IMR-90 (cell line): Measurements from ENCODE around the gene CHST8. TPM values are rescaled to one million over a fixed set of nuclear protein-coding genes. Genes with fewer than 3 reads are reported as not detected.

Experiments used
- ATAC-seq: fragments of 200-7000 bp; cut with Tn5 transposase; 2 replicates; pipeline ENCODE4 v1.9.1; 2020; ENCODE audit warnings: low read depth, mild to moderate bottlenecking, moderate library complexity
- BruUV-seq: library from RNA; stranded (reverse); fragments of 400-500 nt; replicated peaks from 2 replicates; lab custom pipeline; 2021; lab: Mats Ljungman, UMichigan
- CTCF ChIA-PET: fragments of 300-600 bp; formaldehyde crosslinking; extraction: SDS; loops from one replicate; lab custom pipeline; 2021; ENCODE audit warnings: antibody characterized with exemption; lab: Yijun Ruan, JAX
- POLR2A ChIA-PET: fragments of 300-600 bp; sonication (Branson Sonifier 250); formaldehyde crosslinking; loops from one replicate; lab custom pipeline; 2022; ENCODE audit warnings: antibody characterized with exemption; ENCODE audit not compliant: unreplicated experiment; lab: Charles Lee
- DNase-seq: peaks from one replicate; pipeline ENCODE4 v3.0.0; 2013
- H2AFZ ChIP-seq: replicated peaks from 2 replicates; pipeline ENCODE3; 2013; ENCODE audit warnings: low read length, mild to moderate bottlenecking; ENCODE audit not compliant: poor library complexity
- H2AK5ac ChIP-seq: 2 replicates; pipeline ENCODE4 v1.6.1; 2013; ENCODE audit warnings: low read depth, low read length, inconsistent platforms
- H2AK9ac ChIP-seq: replicated peaks from 2 replicates; pipeline ENCODE3; 2013; ENCODE audit warnings: mild to moderate bottlenecking, low read depth, low read length, moderate library complexity; ENCODE audit not compliant: poor library complexity
- H2BK120ac ChIP-seq: 2 replicates; pipeline ENCODE4 v1.6.1; 2013; ENCODE audit warnings: low read depth, low read length, inconsistent platforms
- H2BK15ac ChIP-seq: 3 replicates; pipeline ENCODE4 v1.6.1; 2013; ENCODE audit warnings: low read depth, low read length, inconsistent platforms
- H2BK20ac ChIP-seq: 2 replicates; pipeline ENCODE4 v1.6.1; 2013; ENCODE audit warnings: low read depth, mild to moderate bottlenecking, inconsistent platforms, low read length, moderate library complexity
- H2BK5ac ChIP-seq: 2 replicates; pipeline ENCODE4 v1.6.1; 2013; ENCODE audit warnings: mild to moderate bottlenecking, low read depth, low read length, inconsistent platforms; ENCODE audit not compliant: poor library complexity, severe bottlenecking
- H3K14ac ChIP-seq: replicated peaks from 2 replicates; pipeline ENCODE4 v1.6.1; 2013; ENCODE audit warnings: low read depth, low read length, inconsistent platforms
- H3K18ac ChIP-seq: 2 replicates; pipeline ENCODE4 v1.6.1; 2013; ENCODE audit warnings: low read depth, low read length, control low read depth
- H3K23ac ChIP-seq: 2 replicates; pipeline ENCODE4 v1.6.1; 2013; ENCODE audit warnings: low read depth, low read length, inconsistent platforms
- H3K27ac ChIP-seq: 2 replicates; pipeline ENCODE4 v1.5.1; 2013; ENCODE audit warnings: mild to moderate bottlenecking, control low read depth, low read length; ENCODE audit not compliant: insufficient read depth
- H3K27me3 ChIP-seq: 2 replicates; pipeline ENCODE4 v1.6.1; 2013; ENCODE audit warnings: low read length; ENCODE audit not compliant: control insufficient read depth, insufficient read depth
- H3K36me3 ChIP-seq: 2 replicates; pipeline ENCODE4 v1.6.1; 2013; ENCODE audit warnings: low read length, mixed read lengths; ENCODE audit not compliant: control insufficient read depth, insufficient read depth
- H3K4ac ChIP-seq: 2 replicates; pipeline ENCODE4 v1.6.1; 2013; ENCODE audit warnings: low read depth, low read length, inconsistent platforms
- H3K4me1 ChIP-seq: 2 replicates; pipeline ENCODE4 v1.6.1; 2013; ENCODE audit warnings: low read length, mixed read lengths; ENCODE audit not compliant: control insufficient read depth, insufficient read depth
- H3K4me2 ChIP-seq: 2 replicates; pipeline ENCODE4 v1.6.1; 2013; ENCODE audit warnings: low read depth, mild to moderate bottlenecking, control low read depth, low read length, moderate library complexity
- H3K4me3 ChIP-seq: 2 replicates; pipeline ENCODE4 v1.5.1; 2013; ENCODE audit warnings: low read depth, mild to moderate bottlenecking, control low read depth, low read length, moderate library complexity; ENCODE audit not compliant: insufficient read depth
- H3K56ac ChIP-seq: 2 replicates; pipeline ENCODE4 v1.6.1; 2013; ENCODE audit warnings: low read length, inconsistent platforms; ENCODE audit not compliant: insufficient read depth; ENCODE audit errors: extremely low read depth
- H3K79me1 ChIP-seq, 2 experiments: 2 replicates each; pipeline ENCODE4 v1.6.1; 2013; ENCODE audit warnings: low read length in 2 of 2, inconsistent platforms in 1 of 2, low read depth in 1 of 2
- H3K9ac ChIP-seq: 2 replicates; pipeline ENCODE4 v1.6.1; 2013; ENCODE audit warnings: low read depth, low read length, control low read depth
- H3K9me1 ChIP-seq: 2 replicates; pipeline ENCODE4 v1.6.1; 2013; ENCODE audit warnings: low read length, inconsistent platforms; ENCODE audit not compliant: insufficient read depth
- H3K9me3 ChIP-seq: 2 replicates; pipeline ENCODE4 v1.6.1; 2013; ENCODE audit warnings: low read length; ENCODE audit not compliant: control insufficient read depth, insufficient read depth
- H4K20me1 ChIP-seq: 2 replicates; pipeline ENCODE4 v1.6.1; 2013; ENCODE audit warnings: low read length, inconsistent platforms; ENCODE audit not compliant: insufficient read depth
- H4K5ac ChIP-seq: 2 replicates; pipeline ENCODE4 v1.6.1; 2013; ENCODE audit warnings: mild to moderate bottlenecking, low read depth, low read length, control low read depth
- H4K8ac ChIP-seq, 2 experiments: 2 replicates each; pipeline ENCODE4 v1.6.1; 2013; ENCODE audit warnings: low read depth in 2 of 2, low read length in 2 of 2, control low read depth in 1 of 2, inconsistent platforms in 1 of 2
- H4K91ac ChIP-seq: 2 replicates; pipeline ENCODE4 v1.6.1; 2013; ENCODE audit warnings: low read depth, low read length, inconsistent platforms; ENCODE audit not compliant: insufficient read depth
- BHLHE40 ChIP-seq: fragments of 150-350 bp; IDR thresholded peaks from 2 replicates; pipeline ENCODE4 v1.6.1; 2016; ENCODE audit warnings: mild to moderate bottlenecking, low read depth, low read length
- CHD1 ChIP-seq: IDR thresholded peaks from 2 replicates; pipeline ENCODE4 v1.6.1; 2012; ENCODE audit warnings: low read depth, low read length, improper control_type of control experiment
- FOS ChIP-seq: fragments of 150-350 bp; IDR thresholded peaks from 2 replicates; pipeline ENCODE4 v1.6.1; 2016; ENCODE audit warnings: low read depth, low read length
- MAFK ChIP-seq: IDR thresholded peaks from 2 replicates; pipeline ENCODE4 v1.6.1; 2012; ENCODE audit warnings: low read depth, low read length, improper control_type of control experiment
- MAZ ChIP-seq: IDR thresholded peaks from 2 replicates; pipeline ENCODE4 v1.6.1; 2012; ENCODE audit warnings: low read depth, mild to moderate bottlenecking, low read length, improper control_type of control experiment, moderate library complexity, borderline replicate concordance
- MXI1 ChIP-seq: IDR thresholded peaks from 2 replicates; pipeline ENCODE4 v1.6.1; 2012; ENCODE audit warnings: low read depth, mild to moderate bottlenecking, low read length, moderate library complexity, borderline replicate concordance
- POLR2A ChIP-seq: IDR thresholded peaks from 2 replicates; pipeline ENCODE4 v1.6.1; 2012; ENCODE audit warnings: mild to moderate bottlenecking, low read depth, low read length
- RAD21 ChIP-seq: IDR thresholded peaks from 2 replicates; pipeline ENCODE4 v1.6.1; 2012; ENCODE audit warnings: low read length, improper control_type of control experiment
- RCOR1 ChIP-seq: IDR thresholded peaks from 2 replicates; pipeline ENCODE4 v1.6.1; 2012; ENCODE audit warnings: mild to moderate bottlenecking, low read length, improper control_type of control experiment; ENCODE audit not compliant: insufficient replicate concordance
- RFX5 ChIP-seq: IDR thresholded peaks from 2 replicates; pipeline ENCODE4 v1.8.0; 2012; ENCODE audit warnings: low read depth, mild to moderate bottlenecking, low read length, moderate library complexity
- SMC3 ChIP-seq: fragments of 150-350 bp; IDR thresholded peaks from 2 replicates; pipeline ENCODE4 v1.6.1; 2016; ENCODE audit warnings: low read depth, mild to moderate bottlenecking, antibody characterized with exemption, low read length, moderate library complexity
- WGBS, 2 experiments: methylation state at CpG; one replicate each; pipeline versions ENCODE4 v1.1.5 to v1.1.7; 2013; ENCODE audit warnings: missing lambda C conversion rate in 2 of 2; ENCODE audit not compliant: insufficient read length in 1 of 2; ENCODE audit errors: extremely low coverage in 2 of 2; 5-methylcytosine and 5-hydroxymethylcytosine counted together
- dilution Hi-C: fragments of 300-500 bp; cut with HindIII; formaldehyde crosslinking; loops from one replicate; pipeline ENCODE4 v1.14.3; 2018; ENCODE audit warnings: low sequenced_read_pairs; ENCODE audit not compliant: unreplicated experiment
- in situ Hi-C: fragments of 300-500 bp; cut with MboI; formaldehyde crosslinking; loops from 3 replicates; pipeline ENCODE4 v1.14.3; 2019; ENCODE audit warnings: low sequenced_read_pairs, inconsistent platforms, mixed read lengths
- intact Hi-C: fragments of 100-400 bp; cut with micrococcal nuclease; formaldehyde crosslinking; loops from 2 replicates; pipeline ENCODE4 v1.10.0; 2022
- polyA plus RNA-seq, 3 experiments: library from polyadenylated mRNA; depleted of rRNA; stranded (reverse); fragments of >200 nt; gene quantifications; 2 replicates each; pipeline ENCODE4 v1.2.3, GENCODE V29; 2012; ENCODE audit warnings: low replicate concordance in 1 of 3
- total RNA-seq: library from RNA; depleted of rRNA; stranded (reverse); fragments of >200 nt; gene quantifications from 2 replicates; pipeline ENCODE4 v1.2.3, GENCODE V29; 2012
- TF ChIP-seq, protein P1 (sequence below): fragments of 150-350 bp; IDR thresholded peaks from 2 replicates; pipeline ENCODE4 v1.6.1; 2017; ENCODE audit warnings: mild to moderate bottlenecking, antibody characterized with exemption, low read length, low read depth
- TF ChIP-seq, protein P2 (sequence below): conservative IDR thresholded peaks from 2 replicates; pipeline ENCODE4 v1.5.1; 2012; ENCODE audit warnings: mild to moderate bottlenecking, low read depth, low read length, improper control_type of control experiment
- TF ChIP-seq, protein P3 (sequence below): fragments of 150-350 bp; IDR thresholded peaks from 2 replicates; pipeline ENCODE4 v1.6.1; 2016; ENCODE audit warnings: low read depth, mild to moderate bottlenecking, low read length, moderate library complexity, borderline replicate concordance

CHST8 gene
- total and polyA plus RNA-seq, 2 of the 4 experiments (the other 2 are of a cell fraction), result not detected

DNA sequence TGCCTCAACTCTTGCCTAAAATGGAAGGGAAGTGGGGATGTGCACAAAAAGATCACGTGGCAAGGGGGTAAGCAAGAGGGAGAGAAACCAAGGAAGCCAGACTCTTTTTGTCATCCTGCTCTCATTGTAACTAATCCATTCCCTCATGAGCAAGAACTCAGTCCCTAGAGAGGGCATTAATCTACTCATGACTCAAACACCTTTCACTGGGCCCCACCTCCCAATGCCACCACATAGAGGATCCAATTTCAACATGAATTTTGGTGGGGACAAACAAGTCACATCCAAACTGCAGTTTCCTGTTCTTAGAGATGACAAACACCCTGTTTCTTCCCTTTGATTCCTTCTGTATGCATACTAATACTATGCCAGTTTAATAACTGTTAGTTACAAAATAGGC is 11.2 kb upstream of the CHST8 start:
- no TSS peak for BruUV-seq
- no peaks in the 10 kb centered on the region for H3K79me1 ChIP-seq
- ChIA-PET POLR2A (no interaction called here), CTCF (no interaction called here)
- no peaks in the 10 kb centered on the region for H3K27me3 ChIP-seq
- H4K20me1 ChIP-seq, result no peaks in the 10 kb centered on the region
- no peak overlapping the region for H2BK20ac ChIP-seq
- no peak overlapping the region for H3K4me2 ChIP-seq
- H2AK9ac ChIP-seq, result no peak overlapping the region
- H2BK5ac ChIP-seq, result no peak overlapping the region
- no peak overlapping the region for H3K4me3 ChIP-seq
- H3K14ac ChIP-seq, result no peak overlapping the region
- no peak overlapping the region for H4K5ac ChIP-seq
- H2AK5ac ChIP-seq, result no peak overlapping the region
- no peak overlapping the region for H3K56ac ChIP-seq
- H3K9me1 ChIP-seq, result no peaks in the 10 kb centered on the region
- no peak overlapping the region for H3K18ac ChIP-seq
- dilution Hi-C loops (no loop called here), in situ Hi-C loops (no loop called here), intact Hi-C loops (no loop called here)
- no peaks in the 10 kb centered on the region for H3K9me3 ChIP-seq
- H2BK15ac ChIP-seq, result no peak overlapping the region
- no CpG with 5 or more reads among the region's 1 CpG for WGBS, 2 experiments
- no peak for TF ChIP-seq FOS
- no peak for TF ChIP-seq MAFK
- no peak for TF ChIP-seq POLR2A
- TF ChIP-seq BHLHE40, result no peak
- no peak for TF ChIP-seq RCOR1
- TF ChIP-seq, protein P1, sequence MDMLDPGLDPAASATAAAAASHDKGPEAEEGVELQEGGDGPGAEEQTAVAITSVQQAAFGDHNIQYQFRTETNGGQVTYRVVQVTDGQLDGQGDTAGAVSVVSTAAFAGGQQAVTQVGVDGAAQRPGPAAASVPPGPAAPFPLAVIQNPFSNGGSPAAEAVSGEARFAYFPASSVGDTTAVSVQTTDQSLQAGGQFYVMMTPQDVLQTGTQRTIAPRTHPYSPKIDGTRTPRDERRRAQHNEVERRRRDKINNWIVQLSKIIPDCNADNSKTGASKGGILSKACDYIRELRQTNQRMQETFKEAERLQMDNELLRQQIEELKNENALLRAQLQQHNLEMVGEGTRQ, result no peak
- TF ChIP-seq RFX5, result no peak
- TF ChIP-seq RAD21, result no peak
- TF ChIP-seq CHD1, result no peak
- TF ChIP-seq MAZ, result no peak
- TF ChIP-seq, protein P2, sequence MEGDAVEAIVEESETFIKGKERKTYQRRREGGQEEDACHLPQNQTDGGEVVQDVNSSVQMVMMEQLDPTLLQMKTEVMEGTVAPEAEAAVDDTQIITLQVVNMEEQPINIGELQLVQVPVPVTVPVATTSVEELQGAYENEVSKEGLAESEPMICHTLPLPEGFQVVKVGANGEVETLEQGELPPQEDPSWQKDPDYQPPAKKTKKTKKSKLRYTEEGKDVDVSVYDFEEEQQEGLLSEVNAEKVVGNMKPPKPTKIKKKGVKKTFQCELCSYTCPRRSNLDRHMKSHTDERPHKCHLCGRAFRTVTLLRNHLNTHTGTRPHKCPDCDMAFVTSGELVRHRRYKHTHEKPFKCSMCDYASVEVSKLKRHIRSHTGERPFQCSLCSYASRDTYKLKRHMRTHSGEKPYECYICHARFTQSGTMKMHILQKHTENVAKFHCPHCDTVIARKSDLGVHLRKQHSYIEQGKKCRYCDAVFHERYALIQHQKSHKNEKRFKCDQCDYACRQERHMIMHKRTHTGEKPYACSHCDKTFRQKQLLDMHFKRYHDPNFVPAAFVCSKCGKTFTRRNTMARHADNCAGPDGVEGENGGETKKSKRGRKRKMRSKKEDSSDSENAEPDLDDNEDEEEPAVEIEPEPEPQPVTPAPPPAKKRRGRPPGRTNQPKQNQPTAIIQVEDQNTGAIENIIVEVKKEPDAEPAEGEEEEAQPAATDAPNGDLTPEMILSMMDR, result no peak
- no peak for TF ChIP-seq MXI1
- TF ChIP-seq, protein P3, sequence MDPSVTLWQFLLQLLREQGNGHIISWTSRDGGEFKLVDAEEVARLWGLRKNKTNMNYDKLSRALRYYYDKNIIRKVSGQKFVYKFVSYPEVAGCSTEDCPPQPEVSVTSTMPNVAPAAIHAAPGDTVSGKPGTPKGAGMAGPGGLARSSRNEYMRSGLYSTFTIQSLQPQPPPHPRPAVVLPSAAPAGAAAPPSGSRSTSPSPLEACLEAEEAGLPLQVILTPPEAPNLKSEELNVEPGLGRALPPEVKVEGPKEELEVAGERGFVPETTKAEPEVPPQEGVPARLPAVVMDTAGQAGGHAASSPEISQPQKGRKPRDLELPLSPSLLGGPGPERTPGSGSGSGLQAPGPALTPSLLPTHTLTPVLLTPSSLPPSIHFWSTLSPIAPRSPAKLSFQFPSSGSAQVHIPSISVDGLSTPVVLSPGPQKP, result no peak
- no peak for TF ChIP-seq SMC3
- no peak overlapping the region for H4K91ac ChIP-seq
- no peak overlapping the region for H3K27ac ChIP-seq
- H3K36me3 ChIP-seq, result no peaks in the 10 kb centered on the region
- H2BK120ac ChIP-seq, result no peak overlapping the region
- H4K8ac ChIP-seq, result no peak overlapping the region
- H2AFZ ChIP-seq, result no peak overlapping the region
- no peak overlapping the region for H3K23ac ChIP-seq
- ATAC-seq, result no peak
- no peak overlapping the region for H3K9ac ChIP-seq
- H3K4ac ChIP-seq, result no peak overlapping the region
- H3K4me1 ChIP-seq, result no peaks in the 10 kb centered on the region
- DNase-seq, result no peak
